DND-41 (cell line): ENCODE data around the gene BRD9.

Experiments
- EZH2 ChIP-seq: IDR thresholded peaks from 3 replicates; pipeline ENCODE4 v1.6.1; 2012; ENCODE audit warnings: borderline replicate concordance, low read depth, mild to moderate bottlenecking, moderate library complexity, low read length, inconsistent platforms; ENCODE audit not compliant: severe bottlenecking
- TF ChIP-seq, protein P1 (sequence below): IDR thresholded peaks from 2 replicates; pipeline ENCODE4 v1.5.1; 2012; ENCODE audit warnings: borderline replicate concordance, low read length, moderate library complexity, mild to moderate bottlenecking; ENCODE audit not compliant: poor library complexity, severe bottlenecking; ENCODE audit errors: extremely low read depth

GRCh38 chr5:920321-920720 lies 27.7 kb upstream of the BRD9 start:
- TF ChIP-seq, protein P1, sequence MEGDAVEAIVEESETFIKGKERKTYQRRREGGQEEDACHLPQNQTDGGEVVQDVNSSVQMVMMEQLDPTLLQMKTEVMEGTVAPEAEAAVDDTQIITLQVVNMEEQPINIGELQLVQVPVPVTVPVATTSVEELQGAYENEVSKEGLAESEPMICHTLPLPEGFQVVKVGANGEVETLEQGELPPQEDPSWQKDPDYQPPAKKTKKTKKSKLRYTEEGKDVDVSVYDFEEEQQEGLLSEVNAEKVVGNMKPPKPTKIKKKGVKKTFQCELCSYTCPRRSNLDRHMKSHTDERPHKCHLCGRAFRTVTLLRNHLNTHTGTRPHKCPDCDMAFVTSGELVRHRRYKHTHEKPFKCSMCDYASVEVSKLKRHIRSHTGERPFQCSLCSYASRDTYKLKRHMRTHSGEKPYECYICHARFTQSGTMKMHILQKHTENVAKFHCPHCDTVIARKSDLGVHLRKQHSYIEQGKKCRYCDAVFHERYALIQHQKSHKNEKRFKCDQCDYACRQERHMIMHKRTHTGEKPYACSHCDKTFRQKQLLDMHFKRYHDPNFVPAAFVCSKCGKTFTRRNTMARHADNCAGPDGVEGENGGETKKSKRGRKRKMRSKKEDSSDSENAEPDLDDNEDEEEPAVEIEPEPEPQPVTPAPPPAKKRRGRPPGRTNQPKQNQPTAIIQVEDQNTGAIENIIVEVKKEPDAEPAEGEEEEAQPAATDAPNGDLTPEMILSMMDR, result no peak
- TF ChIP-seq EZH2, result no peak
